SH-SY5Y (cell line): Measurements from ENCODE around the gene NCBP2.

Source experiments
- GATA2 ChIP-seq: IDR thresholded peaks from 2 replicates; pipeline ENCODE4 v1.6.1; 2011; ENCODE audit warnings: mild to moderate bottlenecking, low read depth, low read length
- GATA3 ChIP-seq: IDR thresholded peaks from 2 replicates; pipeline ENCODE4 v1.6.1; 2011; ENCODE audit warnings: low read depth, mild to moderate bottlenecking, low read length, moderate library complexity

DNA sequence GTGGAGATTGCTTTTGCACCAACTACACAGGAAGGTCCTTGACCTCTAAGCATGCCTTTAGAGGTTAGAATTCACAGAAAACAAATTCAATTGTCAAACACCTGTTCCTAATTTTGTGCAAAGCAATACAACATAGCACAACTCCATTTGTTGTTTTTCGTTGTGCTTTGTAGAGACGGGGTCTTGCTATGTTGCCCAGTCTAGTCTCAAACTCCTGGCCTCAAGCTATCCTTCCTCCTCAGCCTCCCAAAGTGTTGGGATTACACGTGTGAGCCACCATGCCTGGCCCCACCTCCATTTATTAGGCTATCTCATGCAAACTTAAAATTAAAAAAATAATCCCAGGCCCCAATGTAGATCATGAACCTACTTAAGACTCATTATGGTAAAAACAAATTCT is 6.0 kb downstream of the NCBP2 start:
- TF ChIP-seq GATA2 (no peak), GATA3 (no peak)
